T-cell (primary cell): ENCODE data around the gene TYK2. TPM values are rescaled to one million over a fixed set of nuclear protein-coding genes. Genes with fewer than 3 reads are reported as not detected.

Experiments
- ATAC-seq, 4 experiments: fragments of 200-7000 bp in 3 of 4; fragments of 150-1000 bp in 1 of 4; cut with Tn5 transposase; replicated peaks in 1 of 4; 1 replicate in 3 of 4; 2 replicates in 1 of 4; pipeline ENCODE4 v1.10.0; 2021; ENCODE audit warnings: moderate library complexity in 3 of 4, mild to moderate bottlenecking in 2 of 4, moderate number of reproducible peaks in 1 of 4
- CTCF ChIA-PET, 2 donors: fragments of 300-600 bp; sonication (Branson Sonifier 250); formaldehyde crosslinking; loops; one replicate each; lab custom pipeline; 2022; ENCODE audit warnings: antibody characterized with exemption in 2 of 2; lab: Charles Lee
- POLR2A ChIA-PET, 2 donors: fragments of 300-600 bp; sonication (Branson Sonifier 250); formaldehyde crosslinking; loops; one replicate each; lab custom pipeline; 2022; ENCODE audit warnings: antibody characterized with exemption in 2 of 2; lab: Charles Lee
- DNase-seq, 35 experiments: peaks; one replicate each; pipeline versions ENCODE4 v3.0.0 to v3.0.0-alpha.2; 2013 to 2023
- H3K27ac ChIP-seq: one replicate; pipeline ENCODE4 v1.5.1; 2013; ENCODE audit warnings: low read length
- H3K27me3 ChIP-seq, 2 experiments: replicated peaks in 1 of 2; 1 replicate in 1 of 2; 2 replicates in 1 of 2; pipeline versions ENCODE4 v1.6.1 to v1.7.0; 2013; ENCODE audit warnings: low read length in 1 of 2, mixed read lengths in 1 of 2; ENCODE audit not compliant: control insufficient read depth in 2 of 2, insufficient read depth in 2 of 2; ENCODE audit errors: extremely low read depth in 1 of 2
- H3K36me3 ChIP-seq, 2 donors: 1 replicate in 1 of 2; 2 replicates in 1 of 2; pipeline versions ENCODE4 v1.6.1 to v1.7.0; 2013; ENCODE audit warnings: low read length in 1 of 2; ENCODE audit not compliant: control insufficient read depth in 2 of 2, insufficient read depth in 1 of 2; ENCODE audit errors: extremely low read depth in 1 of 2
- H3K4me1 ChIP-seq, 2 experiments: 1 replicate in 1 of 2; 2 replicates in 1 of 2; pipeline versions ENCODE4 v1.6.1 to v1.7.0; 2013; ENCODE audit warnings: low read length in 2 of 2, mixed read lengths in 1 of 2; ENCODE audit not compliant: insufficient read depth in 2 of 2, control insufficient read depth in 1 of 2; ENCODE audit errors: extremely low read depth in 1 of 2
- H3K4me3 ChIP-seq, 2 donors: 1 replicate in 1 of 2; 2 replicates in 1 of 2; pipeline versions ENCODE4 v1.5.1 to v1.7.0; 2013; ENCODE audit warnings: mild to moderate bottlenecking in 2 of 2, low read length in 1 of 2, moderate library complexity in 1 of 2; ENCODE audit not compliant: control insufficient read depth in 1 of 2; ENCODE audit errors: extremely low read depth in 1 of 2
- H3K9me3 ChIP-seq: 2 replicates; pipeline ENCODE4 v1.7.0; 2013
- H3K27ac Mint-ChIP-seq, 2 donors: one replicate each; pipeline ENCODE4 v1.8.0; 2020 to 2021; ENCODE audit warnings: mild to moderate bottlenecking in 2 of 2, mixed read lengths in 2 of 2
- H3K27me3 Mint-ChIP-seq, 2 donors: one replicate each; pipeline ENCODE4 v1.8.0; 2021 to 2022; ENCODE audit warnings: mixed read lengths in 2 of 2
- H3K36me3 Mint-ChIP-seq: one replicate; pipeline ENCODE4 v1.8.0; 2021; ENCODE audit warnings: mixed read lengths
- H3K4me1 Mint-ChIP-seq, 3 donors: one replicate each; pipeline ENCODE4 v1.8.0; 2020 to 2022; ENCODE audit warnings: mixed read lengths in 3 of 3, mild to moderate bottlenecking in 1 of 3
- H3K4me3 Mint-ChIP-seq, 3 donors: one replicate each; pipeline ENCODE4 v1.8.0; 2020 to 2022; ENCODE audit warnings: mild to moderate bottlenecking in 3 of 3, mixed read lengths in 3 of 3, moderate library complexity in 3 of 3
- H3K9me3 Mint-ChIP-seq, 3 donors: one replicate each; pipeline ENCODE4 v1.8.0; 2020 to 2022; ENCODE audit warnings: mixed read lengths in 3 of 3
- WGBS: methylation state at CpG from one replicate; pipeline ENCODE4 v1.1.5; 2013; ENCODE audit warnings: missing lambda C conversion rate; ENCODE audit not compliant: insufficient coverage; 5-methylcytosine and 5-hydroxymethylcytosine counted together
- total RNA-seq, 35 experiments: library from RNA in 6 of 35; stranded (reverse) in 6 of 35; fragments of 120-200 nt in 1 of 35; gene quantifications; one replicate each; pipeline versions ENCODE4 v1.2.1 to v1.2.4 and lab custom pipeline; 2013 to 2026

TYK2 gene
- total RNA-seq, 5 donors from 2014 or later (not counting 1 experiment from before 2014, with no cell fraction given) = 277 to 346 (median 323) TPM

GRCh38 chr19:10418485-10419199, 38.3 kb upstream of the TYK2 start:
- DNase-seq (peak in 2 of 35 experiments; percentile 36 to 56), ATAC-seq (no peak)
- Mint-ChIP-seq H3K4me1 (peaks cover 42 to 59% (median 54%) of the 10 kb centered on the region in 3 donors), H3K27me3 (peaks cover 43 to 50% of the 10 kb centered on the region in 2 donors), H3K27ac (peak overlapping the region in 1 of 2 donors; percentile 39), H3K9me3 (no peaks in the 10 kb centered on the region), H3K4me3 (peak overlapping the region; percentile 2 to 72 (median 22)), H3K36me3 (no peaks in the 10 kb centered on the region)
- H3K4me3 ChIP-seq = peak overlapping the region in 1 of 2 donors; percentile 5
- no peak overlapping the region for H3K27ac ChIP-seq
- H3K36me3 ChIP-seq = no peaks in the 10 kb centered on the region
- peaks cover 8 to 76% of the 10 kb centered on the region in 2 experiments for H3K27me3 ChIP-seq
- peaks cover 12 to 71% of the 10 kb centered on the region in 2 experiments for H3K4me1 ChIP-seq
- POLR2A ChIA-PET = interaction anchor here in 1 of 2 donors (0.6 to 0.7 kb wide), 2 partner anchors 13 to 324 kb away, joined by 6 to 7 read pairs; no protein-coding TSS in a partner anchor
- no peaks in the 10 kb centered on the region for H3K9me3 ChIP-seq
- 11% methylated on average over 10 of the region's 32 CpGs for WGBS
- CTCF ChIA-PET = interaction anchor here (0.6 to 1.9 kb wide), 6 partner anchors 10 to 145 kb away, joined by 3 to 11 read pairs (median 4); partner anchors contain the start of gene CDC37 (in 1 of the 2)

- H3K4me3 ChIP-seq = no peak overlapping the region
- peaks cover 12 to 69% of the 10 kb centered on the region in 2 experiments for H3K4me1 ChIP-seq
- H3K27me3 ChIP-seq = peaks cover 8 to 71% of the 10 kb centered on the region in 2 experiments
- H3K27me3 Mint-ChIP-seq = peaks cover 39 to 46% of the 10 kb centered on the region in 2 donors
- no peak for DNase-seq
- ATAC-seq = no peak
- H3K36me3 ChIP-seq = no peaks in the 10 kb centered on the region
- H3K27ac Mint-ChIP-seq = no peak overlapping the region
- peak overlapping the region in 2 of 3 donors; percentile 2 to 72 for H3K4me3 Mint-ChIP-seq
- H3K4me1 Mint-ChIP-seq = peaks cover 42 to 56% (median 52%) of the 10 kb centered on the region in 3 donors
- POLR2A ChIA-PET = no interaction called here
- 5% methylated on average over 3 of the region's 3 CpGs for WGBS
- CTCF ChIA-PET = interaction anchor here in 1 of 2 donors (0.6 to 1.9 kb wide), 5 partner anchors 10 to 146 kb away, joined by 3 to 11 read pairs (median 4); partner anchors contain the start of gene CDC37
- H3K27ac ChIP-seq = no peak overlapping the region
- no peaks in the 10 kb centered on the region for H3K9me3 Mint-ChIP-seq
- H3K9me3 ChIP-seq = no peaks in the 10 kb centered on the region
- H3K36me3 Mint-ChIP-seq = no peaks in the 10 kb centered on the region
These were observed 37.8 kb upstream of the TYK2 start for GRCh38 chr19:10418235-10418484.

GRCh38 chr19:10417541-10418234, 37.3 kb upstream of the TYK2 start:
- Histone ChIP-seq H3K27me3 (peaks cover 8 to 67% of the 10 kb centered on the region in 2 experiments), H3K4me1 (peaks cover 13 to 73% of the 10 kb centered on the region in 2 experiments), H3K9me3 (no peaks in the 10 kb centered on the region), H3K27ac (no peak overlapping the region), H3K36me3 (no peaks in the 10 kb centered on the region), H3K4me3 (no peak overlapping the region)
- H3K36me3 Mint-ChIP-seq = no peaks in the 10 kb centered on the region
- DNase-seq (no peak), ATAC-seq (no peak)
- peak overlapping the region in 1 of 3 donors; percentile 72 for H3K4me3 Mint-ChIP-seq
- no peak overlapping the region for H3K27ac Mint-ChIP-seq
- no peaks in the 10 kb centered on the region for H3K9me3 Mint-ChIP-seq
- H3K4me1 Mint-ChIP-seq = peaks cover 43 to 58% (median 53%) of the 10 kb centered on the region in 3 donors
- peaks cover 39 to 46% of the 10 kb centered on the region in 2 donors for H3K27me3 Mint-ChIP-seq
- ChIA-PET CTCF (interaction anchor here in 1 of 2 donors (0.6 to 3.2 kb wide), 6 partner anchors 10 to 146 kb away, joined by 3 to 27 read pairs (median 7); partner anchors contain the start of gene CDC37), POLR2A (no interaction called here)
- WGBS = 21% methylated on average over 15 of the region's 30 CpGs

DNA sequence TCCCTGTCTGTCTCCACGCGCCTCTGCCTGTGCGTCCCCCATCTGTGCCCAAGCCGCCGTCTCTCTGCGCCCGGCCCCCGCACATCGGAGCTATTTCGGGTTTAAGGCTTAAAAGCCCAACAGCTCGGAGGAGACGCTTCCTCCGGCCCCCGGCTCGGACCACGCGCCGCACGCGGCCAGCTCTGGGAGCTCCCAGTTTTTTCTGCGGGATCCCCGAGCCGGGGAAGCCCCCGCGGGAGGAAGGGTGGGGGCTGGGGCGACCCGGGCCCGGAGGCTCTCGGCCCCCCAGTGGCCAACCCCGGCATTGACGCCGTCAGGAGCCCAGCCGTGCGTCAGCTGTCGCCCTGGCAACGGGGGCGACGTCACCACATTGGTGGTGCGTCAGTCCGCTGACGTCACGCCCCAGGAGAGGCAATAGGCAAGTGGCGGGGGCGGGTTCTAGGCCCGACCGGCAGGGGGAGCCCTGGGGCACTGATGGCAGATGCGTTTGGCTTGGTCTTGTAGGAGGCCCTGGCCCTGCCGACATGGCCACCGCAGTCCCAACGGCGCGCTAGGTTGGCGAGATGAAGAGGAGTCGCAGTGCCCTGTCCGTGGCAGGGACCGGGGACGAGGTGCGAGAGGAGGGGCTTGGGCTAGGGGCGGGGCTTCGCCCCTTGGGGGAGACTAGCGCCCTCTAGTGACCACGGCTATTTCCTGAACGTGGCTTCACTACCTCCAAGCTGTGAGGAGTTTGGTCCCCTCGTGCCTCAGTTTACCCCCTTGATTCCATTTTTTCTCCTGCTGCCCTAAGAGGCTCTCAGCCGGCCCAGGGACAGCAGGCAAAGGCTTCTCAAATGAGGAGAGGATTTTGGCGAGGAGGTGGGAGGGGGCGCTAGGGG, 36.2 kb upstream of the TYK2 start:
- peak; percentile 65 to 78 (median 74) for ATAC-seq
- 2% methylated on average over 55 of the region's 67 CpGs for WGBS
- peak; percentile 71 to 100 (median 97) for DNase-seq
- no peaks in the 10 kb centered on the region for H3K36me3 ChIP-seq
- POLR2A ChIA-PET = interaction anchor here in 1 of 2 donors (0.6 kb wide), 1 partner anchor 143 kb away, joined by 4 read pairs; no protein-coding TSS in a partner anchor
- H3K36me3 Mint-ChIP-seq = no peaks in the 10 kb centered on the region
- H3K4me1 Mint-ChIP-seq = peaks cover 44 to 60% (median 55%) of the 10 kb centered on the region in 3 donors
- H3K4me3 Mint-ChIP-seq = peak overlapping the region; percentile 59 to 74 (median 61)
- CTCF ChIA-PET = interaction anchor here (0.6 to 3.2 kb wide), 10 partner anchors 9 to 145 kb away, joined by 3 to 27 read pairs (median 5); partner anchors contain the start of genes CDC37 (in 1 of the 2), ICAM1 (in 1 of the 2) and TYK2 (in 1 of the 2)
- H3K4me1 ChIP-seq = peaks cover 18 to 79% of the 10 kb centered on the region in 2 experiments
- H3K27ac ChIP-seq = peak overlapping the region; percentile 79
- H3K27ac Mint-ChIP-seq = peak overlapping the region; percentile 66
- peaks cover 8 to 56% of the 10 kb centered on the region in 2 experiments for H3K27me3 ChIP-seq
- peak overlapping the region; percentile 60 to 64 for H3K4me3 ChIP-seq
- no peaks in the 10 kb centered on the region for H3K9me3 Mint-ChIP-seq
- H3K27me3 Mint-ChIP-seq = peaks cover 29 to 38% of the 10 kb centered on the region in 2 donors
- no peaks in the 10 kb centered on the region for H3K9me3 ChIP-seq

DNA sequence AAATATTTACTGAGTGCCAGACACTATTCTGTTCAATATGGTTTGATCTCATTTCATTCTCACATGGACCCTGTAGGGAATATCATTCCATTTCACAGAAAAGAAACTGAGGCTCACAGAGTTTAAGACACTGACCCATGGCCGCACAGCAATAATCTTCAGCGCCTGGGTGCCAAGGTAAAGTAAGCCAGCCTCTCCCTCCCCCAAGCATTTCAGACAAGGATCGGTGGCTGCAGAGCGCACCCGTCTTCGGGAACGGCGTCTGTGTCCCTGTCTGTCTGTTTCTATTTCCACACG, 35.7 kb upstream of the TYK2 start:
- H3K4me1 ChIP-seq = peaks cover 18 to 79% of the 10 kb centered on the region in 2 experiments
- Mint-ChIP-seq H3K27me3 (peaks cover 23 to 32% of the 10 kb centered on the region in 2 donors), H3K9me3 (no peaks in the 10 kb centered on the region), H3K4me3 (peak overlapping the region; percentile 59 to 74 (median 61)), H3K36me3 (no peaks in the 10 kb centered on the region), H3K27ac (no peak overlapping the region), H3K4me1 (peaks cover 38 to 60% (median 54%) of the 10 kb centered on the region in 3 donors)
- WGBS = 29% methylated on average over 9 of the region's 9 CpGs
- ChIA-PET CTCF (interaction anchor here (0.6 to 3.2 kb wide), 9 partner anchors 9 to 145 kb away, joined by 3 to 27 read pairs (median 5); partner anchors contain the start of genes CDC37 (in 1 of the 2), ICAM1 (in 1 of the 2) and TYK2 (in 1 of the 2)), POLR2A (no interaction called here)
- H3K9me3 ChIP-seq = no peaks in the 10 kb centered on the region
- no peak for DNase-seq
- peak overlapping the region; percentile 60 to 64 for H3K4me3 ChIP-seq
- H3K27ac ChIP-seq = peak overlapping the region; percentile 79
- peaks cover 8 to 50% of the 10 kb centered on the region in 2 experiments for H3K27me3 ChIP-seq
- no peaks in the 10 kb centered on the region for H3K36me3 ChIP-seq
- ATAC-seq = no peak
